ENCODE data around the gene EDRF1. TPM values are rescaled to one million over a fixed set of nuclear protein-coding genes. Genes with fewer than 3 reads are reported as not detected.

EDRF1 gene
- total RNA-seq, 2 donors from 2014 or later: 17.9 to 18.2 TPM

- ATAC-seq: no peak
- DNase-seq: no peak
- intact Hi-C loops (cut with DNase I, micrococcal nuclease): no loop called here
These were observed 27.9 kb downstream of the EDRF1 start for GRCh38 chr10:125747417-125747816.

- DNase-seq: no peak
- intact Hi-C loops (cut with DNase I, micrococcal nuclease): no loop called here
- ATAC-seq: peak; percentile 86
These were observed 36.7 kb downstream of the EDRF1 start for GRCh38 chr10:125756196-125756595.

- DNase-seq (no peak), ATAC-seq (no peak)
- intact Hi-C loops (cut with DNase I, micrococcal nuclease): no loop called here
These were observed 37.5 kb downstream of the EDRF1 start for GRCh38 chr10:125756853-125757487.

GRCh38 chr10:125757742-125758141, 38.2 kb downstream of the EDRF1 start:
- intact Hi-C loops (cut with DNase I, micrococcal nuclease): no loop called here
- no peak for ATAC-seq
- DNase-seq: no peak

GRCh38 chr10:125761961-125762360, 42.5 kb downstream of the EDRF1 start:
- ATAC-seq (no peak), DNase-seq (no peak)
- intact Hi-C loops (cut with DNase I, micrococcal nuclease): no loop called here

GRCh38 chr10:125762692-125763648, 43.5 kb downstream of the EDRF1 start:
- DNase-seq (no peak), ATAC-seq (no peak)
- intact Hi-C loops (cut with DNase I, micrococcal nuclease): no loop called here

- intact Hi-C loops (cut with DNase I, micrococcal nuclease): no loop called here
- ATAC-seq: no peak
- DNase-seq: no peak
These were observed 46.3 kb downstream of the EDRF1 start for GRCh38 chr10:125765835-125766234.

- ATAC-seq: no peak
- DNase-seq: no peak
- intact Hi-C loops (cut with DNase I, micrococcal nuclease): no loop called here
These were observed 47.0 kb downstream of the EDRF1 start for GRCh38 chr10:125766511-125766910.

GRCh38 chr10:125768219-125768855, 48.8 kb downstream of the EDRF1 start:
- intact Hi-C loops (cut with DNase I, micrococcal nuclease): no loop called here
- no peak for ATAC-seq
- DNase-seq: no peak

- ATAC-seq (no peak), DNase-seq (no peak)
- intact Hi-C loops (cut with DNase I, micrococcal nuclease): no loop called here
These were observed 49.7 kb downstream of the EDRF1 start for GRCh38 chr10:125769175-125769574.

GRCh38 chr10:125770844-125771243, 51.3 kb downstream of the EDRF1 start:
- intact Hi-C loops (cut with DNase I, micrococcal nuclease): no loop called here
- no peak for ATAC-seq
- no peak for DNase-seq

- ATAC-seq (no peak), DNase-seq (no peak)
- intact Hi-C loops (cut with DNase I, micrococcal nuclease): no loop called here
These were observed 52.8 kb downstream of the EDRF1 start for GRCh38 chr10:125772112-125772863.

- intact Hi-C loops (cut with DNase I, micrococcal nuclease): no loop called here
- ATAC-seq (no peak), DNase-seq (no peak)
These were observed 53.3 kb downstream of the EDRF1 start for GRCh38 chr10:125772864-125773180.

- DNase-seq (no peak), ATAC-seq (no peak)
- intact Hi-C loops (cut with DNase I, micrococcal nuclease): no loop called here
These were observed 54.4 kb downstream of the EDRF1 start for GRCh38 chr10:125773687-125774543.

- no peak for ATAC-seq
- intact Hi-C loops (cut with DNase I, micrococcal nuclease): no loop called here
- no peak for DNase-seq
These were observed 55.2 kb downstream of the EDRF1 start for GRCh38 chr10:125774581-125775191.

GRCh38 chr10:125775491-125776106, 56.1 kb downstream of the EDRF1 start, which contains the start of gene MMP21:
TSS of gene MMP21 (minus strand) at chr10:125775821. CDS start at chr10:125775821, 0 bp downstream.
- no peak for ATAC-seq
- intact Hi-C loops (cut with DNase I, micrococcal nuclease): no loop called here

GRCh38 chr10:125777806-125778205, 58.3 kb downstream of the EDRF1 start:
- ATAC-seq: no peak
- intact Hi-C loops (cut with DNase I, micrococcal nuclease): no loop called here
- DNase-seq: no peak

More at GRCh38 chr10:125775491-125776106, 56.1 kb downstream of the EDRF1 start, which contains the start of gene MMP21:
- DNase-seq: no peak

All from left colon (tissue), 2 donors.